Measurements from ENCODE around the gene NFKB1.
A peak's percentile ranks its signal among the peaks of the same experiment; 100 is the strongest.
"Not testable (repeated sequence)": the region's sequence is repeated elsewhere in the genome, so short reads cannot be mapped to it uniquely, and the experiment has no call there.

NFKB1 gene

DNA sequence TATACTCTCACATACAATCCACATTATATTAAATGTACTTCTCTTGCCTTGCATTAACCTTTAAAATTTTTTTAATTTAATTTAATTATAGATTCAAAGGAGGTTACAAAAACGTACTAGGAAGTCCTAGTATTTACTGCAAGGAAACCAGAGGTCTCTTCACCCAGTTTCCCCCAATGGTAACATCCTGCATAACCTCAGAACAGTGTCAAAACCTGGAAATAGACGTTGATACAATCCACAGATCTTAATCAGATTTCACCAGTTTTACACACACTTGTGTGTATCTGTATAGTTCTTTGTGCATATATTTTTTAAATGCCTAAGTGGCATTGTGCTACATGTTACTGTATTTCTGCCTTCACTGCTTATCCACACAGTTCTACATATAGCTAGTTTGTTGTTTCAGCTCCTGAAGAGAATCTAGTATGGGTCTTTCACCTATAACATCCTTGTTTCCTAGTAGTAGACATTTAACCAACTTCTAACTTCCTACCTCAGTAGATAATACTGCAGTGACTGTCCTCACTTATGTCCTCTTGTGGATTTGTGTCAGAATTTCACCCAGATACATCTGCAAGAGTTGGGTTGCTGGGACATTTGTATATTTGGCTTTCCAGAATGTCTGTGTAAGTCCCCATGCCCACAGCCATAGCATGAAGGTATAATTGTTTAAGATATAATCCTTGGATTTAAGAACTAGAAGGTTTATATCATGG is 103.2 kb downstream of the NFKB1 start:
- no peak for DNase-seq

DNA sequence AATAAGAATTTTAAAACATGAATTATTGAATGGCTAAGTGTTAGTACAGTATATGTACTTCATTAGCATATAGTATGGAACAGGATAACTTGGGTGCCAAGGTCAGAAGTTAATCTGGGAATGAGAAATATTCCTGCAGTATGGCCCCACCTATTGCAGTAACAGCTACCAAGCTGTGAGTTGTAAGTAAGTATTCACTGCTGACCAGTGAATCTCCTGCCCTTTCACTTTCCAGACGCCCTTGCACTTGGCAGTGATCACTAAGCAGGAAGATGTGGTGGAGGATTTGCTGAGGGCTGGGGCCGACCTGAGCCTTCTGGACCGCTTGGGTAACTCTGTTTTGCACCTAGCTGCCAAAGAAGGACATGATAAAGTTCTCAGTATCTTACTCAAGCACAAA is 105.1 kb downstream of the NFKB1 start:
- no peak for DNase-seq

DNA sequence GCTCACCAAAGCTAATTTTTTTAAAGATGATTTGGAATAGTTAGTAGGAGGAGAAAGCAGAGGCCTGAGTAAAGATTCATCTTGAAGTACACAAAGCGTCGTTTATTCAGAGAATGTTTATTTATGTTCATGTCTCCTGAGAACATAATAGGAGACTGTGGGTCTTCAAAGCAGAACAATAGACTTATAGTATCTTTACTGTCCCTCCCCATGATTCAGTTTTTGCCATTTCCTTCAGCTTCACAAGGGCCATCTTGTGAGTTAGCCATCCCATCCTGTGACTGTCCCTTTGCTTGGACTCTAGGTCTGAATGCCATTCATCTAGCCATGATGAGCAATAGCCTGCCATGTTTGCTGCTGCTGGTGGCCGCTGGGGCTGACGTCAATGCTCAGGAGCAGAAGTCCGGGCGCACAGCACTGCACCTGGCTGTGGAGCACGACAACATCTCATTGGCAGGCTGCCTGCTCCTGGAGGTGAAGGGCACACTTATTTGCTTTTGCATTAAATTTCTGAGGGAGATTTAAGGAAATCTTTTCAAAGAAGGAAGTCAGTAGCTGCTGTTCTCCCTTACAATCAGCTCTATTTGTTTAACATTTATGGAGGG is 105.8 kb downstream of the NFKB1 start:
- no peak for DNase-seq

DNA sequence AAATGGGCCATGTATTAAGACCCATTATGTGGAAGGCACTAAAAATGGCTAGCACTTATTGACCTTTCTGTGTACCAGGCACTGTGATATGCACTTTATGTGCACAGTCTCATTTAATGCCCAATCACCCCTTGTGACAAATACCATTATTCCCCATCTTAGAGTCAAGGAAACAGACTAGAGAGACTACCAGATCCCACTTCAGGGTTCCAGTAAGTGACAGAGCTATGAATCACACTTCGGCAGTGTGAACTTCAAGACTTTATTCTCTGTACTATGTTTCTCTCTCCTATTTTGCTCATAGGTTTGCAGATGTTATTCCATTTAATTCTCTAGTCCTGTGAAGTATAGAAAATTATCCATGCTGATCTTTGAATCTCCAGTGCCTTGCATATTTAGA is 107.0 kb downstream of the NFKB1 start:
- no peak for DNase-seq

DNA sequence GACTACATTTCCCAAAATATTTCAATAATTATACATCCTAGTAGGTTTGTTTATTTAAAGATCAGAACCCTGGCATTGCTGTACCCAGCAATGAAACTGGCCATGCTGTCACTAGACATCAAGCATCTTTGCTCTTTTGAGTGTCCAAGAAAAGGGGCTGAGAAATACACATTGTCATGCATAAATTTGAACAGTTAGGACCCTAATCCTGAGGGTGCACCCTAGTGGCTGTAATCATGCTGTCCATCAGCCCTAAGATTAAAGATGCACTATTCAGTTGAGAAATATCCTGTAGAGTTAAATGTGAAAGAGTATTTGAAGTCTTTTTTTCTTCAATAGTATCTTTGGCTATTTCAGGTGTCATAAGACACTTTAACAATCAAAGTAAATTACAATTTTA is 108.8 kb downstream of the NFKB1 start:
- no peak for DNase-seq

DNA sequence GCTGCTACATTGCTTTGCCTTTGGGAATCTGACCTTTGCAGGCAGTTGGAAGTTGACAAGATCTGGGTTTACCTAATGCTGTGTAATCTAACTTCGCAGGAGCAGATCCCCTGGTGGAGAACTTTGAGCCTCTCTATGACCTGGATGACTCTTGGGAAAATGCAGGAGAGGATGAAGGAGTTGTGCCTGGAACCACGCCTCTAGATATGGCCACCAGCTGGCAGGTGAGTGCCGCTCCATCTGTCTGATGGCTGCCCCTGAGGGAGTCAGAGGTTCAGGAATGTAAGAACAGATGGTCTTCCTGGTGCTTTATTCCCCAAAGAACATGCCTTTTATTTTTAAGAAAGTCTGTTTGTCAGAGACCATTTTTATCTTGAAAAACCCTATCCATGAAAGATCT is 109.3 kb downstream of the NFKB1 start:
- DNase-seq: no peak

DNA sequence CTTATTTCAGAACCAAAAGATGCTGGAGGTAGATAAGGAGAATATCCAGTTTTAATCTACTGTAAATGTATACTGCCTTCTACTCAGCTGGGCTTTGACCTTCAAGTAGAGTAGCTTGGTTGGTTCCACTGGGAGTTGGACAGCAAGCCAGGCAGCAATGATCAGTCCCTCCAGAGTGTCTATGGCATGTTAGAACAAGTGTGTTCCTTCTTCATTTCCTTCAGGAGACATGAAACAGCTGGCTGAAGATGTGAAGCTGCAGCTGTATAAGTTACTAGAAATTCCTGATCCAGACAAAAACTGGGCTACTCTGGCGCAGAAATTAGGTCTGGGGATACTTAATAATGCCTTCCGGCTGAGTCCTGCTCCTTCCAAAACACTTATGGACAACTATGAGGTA is 111.1 kb downstream of the NFKB1 start:
- DNase-seq: no peak

DNA sequence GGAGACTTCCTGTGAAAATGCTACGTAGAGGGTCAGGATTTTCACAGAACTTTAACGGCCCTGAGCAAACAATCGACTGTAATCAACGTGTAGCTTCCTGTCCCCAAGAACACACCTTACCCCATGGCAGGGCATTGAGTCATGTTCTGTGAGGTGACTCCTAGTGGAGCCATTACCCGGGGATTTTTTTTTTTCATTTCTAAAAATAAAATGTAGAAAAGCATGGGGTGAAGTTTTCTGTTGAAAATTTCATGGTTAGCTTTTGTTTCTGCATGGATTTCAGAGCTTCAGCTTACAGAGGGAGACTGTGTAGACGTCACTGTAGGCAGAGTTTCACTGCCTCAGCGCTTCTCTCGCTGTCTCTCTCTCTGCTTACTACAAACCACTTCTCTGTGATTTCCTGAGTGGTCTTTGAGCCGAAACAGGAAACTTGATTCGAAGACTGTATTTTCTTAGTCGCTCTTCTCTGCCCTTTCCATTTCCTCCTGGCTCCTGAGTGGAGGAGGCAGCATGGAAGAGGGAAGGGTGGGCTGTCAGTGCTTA is 111.7 kb downstream of the NFKB1 start:
- no peak for DNase-seq

DNA sequence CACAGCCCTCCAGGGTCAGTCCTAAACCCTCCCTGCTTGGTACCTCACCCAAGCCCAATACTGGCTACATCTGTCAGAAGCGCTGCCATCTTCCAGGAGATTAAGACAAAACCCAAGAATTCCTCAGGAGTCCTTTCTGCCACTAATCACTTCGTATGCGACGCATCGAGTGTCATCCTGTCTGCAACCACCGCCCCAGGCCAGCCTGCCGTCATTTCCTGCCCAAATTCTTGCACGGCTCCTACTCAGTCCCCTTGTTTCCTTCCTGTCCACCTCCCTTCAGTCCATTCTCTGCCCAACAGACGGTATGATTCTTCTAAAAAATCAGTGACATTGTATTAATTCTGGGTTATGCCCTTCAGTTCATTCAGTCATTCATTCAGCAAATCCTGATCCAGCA is 113.6 kb downstream of the NFKB1 start:
- no peak for DNase-seq

DNA sequence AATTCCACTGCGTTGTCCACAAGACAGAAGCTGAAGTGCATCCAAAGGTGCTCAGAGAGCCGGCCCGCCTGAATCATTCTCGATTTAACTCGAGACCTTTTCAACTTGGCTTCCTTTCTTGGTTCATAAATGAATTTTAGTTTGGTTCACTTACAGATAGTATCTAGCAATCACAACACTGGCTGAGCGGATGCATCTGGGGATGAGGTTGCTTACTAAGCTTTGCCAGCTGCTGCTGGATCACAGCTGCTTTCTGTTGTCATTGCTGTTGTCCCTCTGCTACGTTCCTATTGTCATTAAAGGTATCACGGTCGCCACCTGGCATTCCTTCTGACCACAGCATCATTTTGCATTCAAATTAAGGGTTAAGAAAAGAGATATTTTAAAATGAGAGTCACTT is 115.5 kb downstream of the NFKB1 start:
- no peak for DNase-seq

DNA sequence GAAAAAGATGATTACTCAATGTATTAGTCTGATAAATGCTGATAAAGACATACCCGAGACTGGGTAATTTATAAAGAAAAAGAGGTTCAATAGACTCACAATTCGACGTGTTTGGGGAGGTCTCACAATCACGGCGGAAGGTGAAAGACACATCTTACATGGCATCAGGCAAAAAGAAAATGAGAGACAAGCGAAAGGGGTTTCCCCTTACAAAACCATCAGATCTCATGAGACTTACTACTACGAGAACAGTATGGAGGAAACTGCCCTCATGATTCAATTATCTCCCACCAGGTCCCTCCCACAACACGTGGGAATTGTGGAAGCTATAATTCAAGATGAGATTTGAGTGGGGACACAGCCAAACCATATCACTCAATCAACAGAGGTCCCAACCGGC is 117.9 kb downstream of the NFKB1 start:
- not testable (repeated sequence) for DNase-seq

DNA sequence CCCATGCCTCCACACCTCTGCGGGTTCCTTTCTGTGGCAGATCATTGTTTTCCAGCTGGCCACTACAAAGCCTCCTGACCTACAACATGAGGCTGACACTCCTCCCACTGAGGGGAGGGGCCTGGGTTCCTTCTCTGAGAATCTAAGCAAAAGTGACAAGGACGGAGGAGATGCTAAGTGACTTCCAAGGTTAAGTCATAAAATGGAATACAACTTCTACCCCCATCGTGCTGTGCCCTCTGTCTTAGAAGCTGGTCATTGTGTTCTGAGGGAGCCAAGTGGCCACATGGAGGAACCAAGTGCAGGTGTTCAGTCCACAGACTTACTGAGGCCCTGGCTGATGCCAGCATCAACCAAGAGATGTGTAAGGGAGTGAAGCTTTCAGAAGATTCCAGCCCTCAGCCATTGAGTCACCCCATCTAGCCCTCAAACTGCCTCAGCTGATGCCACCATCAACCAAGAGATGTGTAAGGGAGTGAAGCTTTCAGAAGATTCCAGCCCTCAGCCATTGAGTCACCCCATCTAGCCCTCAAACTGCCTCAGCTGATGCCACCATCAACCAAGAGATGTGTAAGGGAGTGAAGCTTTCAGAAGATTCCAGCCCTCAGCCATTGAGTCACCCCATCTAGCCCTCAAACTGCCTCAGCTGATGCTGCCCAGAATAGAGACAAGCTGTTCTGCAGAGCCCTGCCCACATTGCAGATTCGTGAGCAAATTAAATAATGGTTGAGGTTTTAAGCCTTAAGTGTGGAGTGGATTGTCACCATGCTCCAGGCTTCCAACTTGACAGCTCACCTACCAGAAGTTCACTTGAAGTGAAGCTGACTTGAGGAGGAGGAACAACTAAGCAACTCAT is 118.8 kb downstream of the NFKB1 start:
- DNase-seq: not testable (repeated sequence)

DNA sequence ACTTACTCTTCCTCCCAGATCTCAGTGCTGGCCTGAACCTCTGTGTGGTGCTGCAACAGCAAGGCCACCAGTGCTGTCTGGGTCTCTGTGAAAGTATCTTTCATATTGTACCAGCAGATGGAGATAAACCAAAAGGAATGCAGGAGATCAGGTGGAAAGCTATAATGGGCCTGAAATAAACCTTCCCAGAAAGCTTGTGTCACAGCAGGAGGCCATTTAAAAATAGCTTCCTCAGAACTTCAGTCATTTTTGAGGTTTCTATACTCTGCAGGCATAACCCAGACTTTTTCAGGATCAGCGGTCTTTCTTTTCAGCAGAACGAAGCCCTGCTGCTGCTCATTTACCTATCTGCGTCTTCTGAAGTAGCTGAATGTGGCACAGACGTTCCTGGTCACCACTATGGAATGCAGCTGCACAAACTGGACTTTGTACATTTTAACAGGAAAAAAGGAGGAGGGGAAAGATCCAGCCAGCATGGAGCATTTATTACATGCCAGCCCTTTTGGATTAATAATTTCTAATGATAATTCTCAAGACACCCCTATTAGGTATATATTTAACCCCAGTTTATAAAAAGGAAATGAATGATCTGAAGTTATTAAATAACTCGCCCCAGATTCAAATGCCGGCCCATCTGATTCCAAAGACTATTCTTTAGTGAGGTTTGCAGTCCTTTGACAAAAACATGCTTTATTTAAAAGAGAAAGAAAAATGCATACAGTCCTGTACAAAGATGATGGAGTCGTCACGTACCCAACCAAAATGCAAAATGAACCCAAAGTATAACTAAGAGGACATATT is 119.7 kb downstream of the NFKB1 start:
- DNase-seq: peak; percentile 10

DNA sequence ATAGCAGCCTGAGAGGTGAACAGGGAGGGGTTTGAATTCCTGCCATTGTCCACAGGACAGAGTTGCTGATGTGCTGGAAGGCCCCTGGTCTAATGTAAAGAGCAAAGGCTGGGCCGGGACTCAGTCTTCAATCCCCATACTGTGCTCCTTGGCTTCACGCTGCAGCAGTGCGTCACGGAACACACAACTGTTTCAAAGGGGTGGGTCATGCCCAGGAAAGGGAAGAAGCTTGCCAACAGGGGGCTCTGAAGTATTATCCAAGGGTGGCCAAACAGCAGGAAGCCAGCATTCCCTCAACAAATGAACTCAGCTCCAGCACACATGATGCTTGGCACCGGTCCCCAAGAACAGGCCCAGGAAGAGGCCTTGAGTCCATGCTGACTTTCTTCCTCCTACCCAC is 122.5 kb downstream of the NFKB1 start:
- no peak for DNase-seq

DNA sequence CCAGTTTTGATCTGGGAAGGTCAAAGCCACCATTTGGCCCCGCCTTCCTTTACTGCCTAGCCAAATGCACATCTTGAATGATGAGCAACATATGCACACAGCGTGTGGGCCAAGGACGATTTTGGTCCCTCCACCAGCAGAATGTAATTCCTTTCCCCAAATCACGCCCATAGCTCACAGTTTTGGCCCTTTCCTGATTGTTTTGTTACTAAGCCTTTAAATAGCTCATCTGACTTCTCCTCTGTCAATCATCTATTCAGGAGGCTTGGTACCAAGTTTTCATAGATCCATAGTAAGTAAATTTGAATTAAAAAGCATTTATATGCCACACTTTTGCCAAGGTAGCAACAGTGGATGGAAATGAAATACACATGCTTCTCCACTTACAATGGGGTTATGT is 123.3 kb downstream of the NFKB1 start:
- no peak for DNase-seq

DNA sequence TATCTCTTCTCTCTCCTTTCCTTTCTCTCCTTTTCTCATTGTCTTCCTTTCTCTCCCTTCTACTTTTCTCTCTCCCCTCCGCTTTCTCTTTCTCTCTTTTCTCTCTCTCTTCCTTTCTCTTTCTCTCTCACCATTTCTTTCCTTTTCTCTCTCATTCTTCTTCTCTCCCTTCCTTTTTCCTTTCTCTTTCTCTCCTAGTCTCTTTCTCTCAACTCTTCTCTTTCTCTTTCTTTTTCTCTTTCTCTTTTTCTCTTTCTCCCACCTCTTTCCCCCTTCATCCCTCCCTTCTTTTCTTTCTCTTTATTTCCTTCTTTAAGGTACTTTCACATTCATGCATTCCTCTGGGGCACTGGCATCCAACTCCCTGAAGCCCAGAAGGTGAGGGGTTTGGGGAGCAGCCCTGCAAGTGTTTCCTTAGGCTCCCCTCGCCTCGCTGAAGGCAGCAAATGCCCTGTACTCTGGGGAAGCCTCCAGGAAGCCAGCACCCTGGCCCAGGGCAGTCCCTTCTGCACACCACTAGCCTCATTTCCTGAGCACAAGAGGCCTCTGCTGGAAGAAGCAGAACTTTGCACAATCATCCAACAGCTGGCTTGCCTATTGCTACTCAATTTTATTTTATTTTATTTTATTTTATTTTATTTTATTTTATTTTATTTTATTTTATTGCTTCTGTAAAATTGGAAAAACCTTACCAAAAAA is 124.2 kb downstream of the NFKB1 start:
- no peak for DNase-seq

DNA sequence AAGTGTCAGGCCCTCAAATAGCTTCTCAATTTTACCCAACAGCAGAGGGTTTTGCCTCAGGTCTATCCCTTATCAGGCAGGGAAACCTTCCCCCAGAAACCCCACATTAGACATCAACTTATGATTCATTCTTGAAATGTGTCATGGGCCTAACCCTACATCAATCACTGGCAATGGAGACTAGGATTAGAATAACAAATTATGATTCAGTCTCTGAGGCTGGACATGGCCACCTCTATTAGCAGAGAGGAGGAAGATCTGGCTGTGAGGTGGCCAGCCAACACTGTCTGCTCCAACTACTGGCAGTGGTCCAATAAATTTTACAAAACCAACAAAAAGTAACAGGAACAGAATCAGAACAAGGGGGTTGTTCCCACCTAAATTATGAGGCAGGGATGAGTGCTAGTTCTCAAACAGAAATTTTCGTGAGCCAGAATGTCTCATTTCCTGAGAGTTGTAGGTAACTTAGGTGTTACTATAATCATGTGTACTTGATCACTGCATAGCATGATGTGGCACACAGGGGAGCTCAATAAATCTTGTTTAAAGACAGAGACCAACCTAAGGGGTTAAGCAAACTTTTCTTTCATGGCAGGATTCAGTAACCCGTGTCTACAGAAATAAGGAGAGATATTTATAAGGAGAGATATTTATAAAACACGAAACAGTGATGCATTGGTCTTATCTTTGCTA is 126.8 kb downstream of the NFKB1 start:
- DNase-seq: no peak

DNA sequence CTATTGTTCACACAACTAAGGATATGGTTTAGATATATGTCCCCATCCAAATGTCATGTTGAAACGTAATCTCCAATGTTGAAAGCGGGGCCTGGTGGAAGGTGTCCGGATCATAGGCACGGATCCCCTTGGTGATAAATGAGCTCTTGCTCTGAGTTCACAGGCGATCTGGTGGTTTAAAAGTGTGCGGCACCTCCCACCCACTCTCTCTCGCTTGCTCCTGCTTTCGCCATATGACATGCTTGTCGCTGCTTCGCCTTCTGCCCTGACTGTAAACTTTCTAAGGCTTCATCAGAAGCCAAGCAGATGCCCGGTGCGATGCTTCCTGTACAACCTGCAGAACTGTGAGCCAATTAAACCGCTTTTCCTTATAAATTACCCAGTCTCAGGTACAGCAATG is 128.5 kb downstream of the NFKB1 start:
- no peak for DNase-seq

DNA sequence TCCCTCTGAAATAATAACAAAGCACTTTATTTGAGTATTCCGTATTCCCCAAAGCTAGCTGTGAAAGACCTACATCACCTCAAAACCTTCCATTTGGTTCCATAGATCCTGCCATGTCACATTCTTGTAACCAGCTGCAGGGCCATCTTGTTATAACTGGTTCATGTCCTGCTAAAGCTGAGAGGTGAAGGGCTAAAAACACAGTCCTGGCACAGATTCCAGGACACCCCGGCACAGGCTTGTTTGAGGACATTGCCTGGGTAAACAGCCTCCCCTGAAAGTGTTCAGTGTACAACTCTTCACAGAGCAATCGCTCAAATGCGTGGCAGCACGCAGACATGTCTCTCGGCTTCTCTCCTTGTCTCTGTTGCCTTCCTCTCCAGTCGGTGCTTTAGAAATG is 130.5 kb downstream of the NFKB1 start:
- no peak for DNase-seq

DNA sequence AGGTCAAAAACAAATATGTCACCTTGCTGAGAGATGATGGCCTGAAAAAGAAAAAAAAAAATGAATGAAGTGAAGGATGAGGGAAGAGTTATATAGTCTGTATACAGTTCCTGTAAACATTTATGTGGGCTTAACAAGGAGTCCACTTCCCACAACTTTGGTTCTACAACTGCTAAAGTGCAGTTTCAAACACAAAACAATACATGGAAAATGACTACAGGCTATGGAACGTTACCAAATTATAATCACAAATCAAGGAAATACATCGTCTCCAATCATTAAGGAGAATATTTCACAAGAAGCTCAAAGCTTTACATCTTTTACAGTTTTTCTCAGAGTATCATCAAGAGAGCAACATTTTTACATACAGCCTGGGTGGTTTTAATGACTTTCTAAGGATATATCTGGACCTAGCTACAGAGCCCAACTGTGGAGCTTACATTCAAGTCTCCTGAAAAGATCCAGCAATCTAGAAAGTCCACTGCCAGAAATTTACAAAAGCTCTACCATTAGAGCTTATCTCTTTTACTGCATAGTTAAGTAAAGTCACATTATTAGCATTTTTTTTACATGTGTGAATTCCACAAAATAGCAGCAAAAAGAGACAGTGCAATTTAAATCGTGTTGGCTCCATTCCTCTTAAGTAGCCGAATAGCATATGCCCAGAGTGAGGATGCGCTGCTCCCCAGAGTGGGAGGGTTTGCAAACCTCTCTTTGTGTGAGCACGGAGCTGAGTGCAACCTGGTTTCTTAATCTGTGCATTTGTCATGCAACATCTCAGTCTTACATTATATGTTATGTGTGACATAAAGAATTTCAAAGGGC is 131.3 kb downstream of the NFKB1 start:
- DNase-seq: no peak

DNA sequence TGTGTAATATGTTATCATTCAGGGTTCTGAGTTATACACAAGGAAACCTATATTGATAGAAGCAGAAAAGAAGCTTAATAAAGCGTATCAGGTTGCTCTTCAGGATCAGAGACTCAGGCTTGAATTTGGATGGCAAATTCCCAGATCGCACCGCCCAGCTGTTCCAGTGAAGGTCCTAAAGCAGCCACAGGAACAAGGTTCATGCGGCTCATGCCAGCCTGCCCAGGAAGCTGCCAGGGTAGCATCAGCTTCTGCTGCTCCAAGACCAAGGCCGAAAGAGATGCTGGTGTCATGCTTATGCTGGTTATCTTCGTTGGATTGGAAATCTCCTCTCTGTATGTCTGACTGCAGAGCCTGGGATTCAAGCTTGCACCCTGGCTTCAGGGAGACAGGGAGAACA is 131.9 kb downstream of the NFKB1 start:
- DNase-seq: no peak
